ENCODE measurements around the gene CT47C1.

The CT47C1 gene

DNA sequence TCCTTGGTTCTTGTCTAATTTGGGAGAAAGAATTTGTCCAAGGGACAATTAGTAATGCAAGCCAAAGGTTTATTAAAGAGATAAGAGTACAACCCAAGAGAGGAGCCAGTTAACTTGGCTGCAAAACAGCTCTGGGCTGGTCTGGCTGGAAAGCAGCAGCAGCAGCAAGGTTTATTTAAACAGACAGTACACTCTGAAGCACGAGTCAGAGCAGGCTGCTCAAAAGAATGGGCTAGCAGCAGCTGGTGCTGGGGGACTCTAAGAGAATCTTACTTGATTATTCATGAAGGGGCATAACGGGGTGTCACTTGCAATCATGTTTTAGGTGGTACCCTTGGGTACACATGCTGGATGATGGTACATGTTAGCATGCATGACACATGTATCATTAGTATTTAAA, 17.1 kb upstream of the CT47C1 start:
- TF ChIP-seq CTCF (IDR thresholded peaks at IDR 0.05; ENCODE audit: control extremely low read depth, extremely low read depth, low read depth, missing control alignments): no peak
- POLR2A ChIA-PET: no interaction called here
- CTCF ChIA-PET: no interaction called here
- DNase-seq (ENCODE audit: extremely low spot score): no peak

GRCh38 chrX:119062750-119063374, 9.9 kb upstream of the CT47C1 start:
- POLR2A ChIA-PET: no interaction called here
- CTCF ChIA-PET: interaction anchor here (1.2 kb wide), 1 partner anchor 56 kb away, joined by 3 read pairs; no protein-coding TSS in a partner anchor
- no peak for DNase-seq (ENCODE audit: extremely low spot score)
- no peak for TF ChIP-seq CTCF (IDR thresholded peaks at IDR 0.05; ENCODE audit: control extremely low read depth, extremely low read depth, low read depth, missing control alignments)

DNA sequence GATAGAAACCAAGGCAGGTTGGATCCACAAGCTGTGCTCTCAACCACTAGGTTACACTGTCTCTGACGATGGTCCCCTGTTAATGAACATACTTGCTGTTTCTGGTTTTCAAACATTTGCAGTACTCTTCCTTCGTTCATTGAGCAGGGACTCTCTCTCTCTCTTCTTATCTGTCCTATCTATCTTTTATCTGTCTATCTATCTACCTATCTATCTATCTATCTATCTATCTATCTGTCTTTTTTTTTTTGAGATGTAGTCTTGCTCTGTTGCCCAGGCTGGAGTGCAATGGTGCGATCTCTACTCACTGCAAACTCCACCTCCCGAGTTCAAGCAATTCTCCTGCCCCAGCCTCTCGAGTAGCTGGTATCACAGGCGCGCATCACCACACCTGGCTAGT, 9.4 kb upstream of the CT47C1 start:
- no peak for DNase-seq (ENCODE audit: extremely low spot score)
- ChIA-PET CTCF (interaction anchor here (1.2 kb wide), 1 partner anchor 56 kb away, joined by 3 read pairs; no protein-coding TSS in a partner anchor), POLR2A (no interaction called here)
- no peak for TF ChIP-seq CTCF (IDR thresholded peaks at IDR 0.05; ENCODE audit: control extremely low read depth, extremely low read depth, low read depth, missing control alignments)

DNA sequence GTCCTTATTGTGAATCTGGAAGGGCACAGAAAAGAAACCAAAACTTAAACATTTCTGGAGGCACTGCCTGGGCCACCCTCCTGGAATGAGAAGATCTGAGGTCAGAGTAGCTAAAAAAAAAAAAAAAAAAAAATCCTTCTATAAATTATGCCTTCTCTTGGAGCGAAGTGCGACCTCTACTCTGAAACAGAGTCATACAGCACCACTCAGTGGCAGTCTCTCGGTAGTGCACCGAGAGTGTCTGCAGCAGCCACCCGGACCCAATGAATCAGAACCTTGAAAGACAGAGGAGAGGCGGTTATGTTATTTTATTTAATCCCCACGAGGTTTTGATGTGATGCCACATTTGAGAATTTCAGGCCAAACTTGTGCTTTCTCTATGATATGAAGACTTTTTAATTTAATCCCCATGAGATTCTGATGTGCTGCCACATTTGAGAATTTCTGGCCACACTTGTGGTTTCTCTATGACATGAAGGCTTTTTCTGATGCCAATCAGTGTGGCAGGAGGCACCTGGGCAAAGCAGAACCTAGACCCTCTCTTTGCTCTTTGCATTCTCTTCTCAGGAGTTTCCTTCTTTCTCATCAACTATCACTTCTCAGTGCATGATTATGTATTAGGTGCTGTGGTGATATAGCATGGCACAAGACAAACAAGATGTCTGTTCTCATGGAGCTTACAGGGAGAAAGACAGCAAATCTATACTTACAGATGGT, 5.6 kb upstream of the CT47C1 start:
- POLR2A ChIA-PET: no interaction called here
- peak; percentile 42 for TF ChIP-seq CTCF (IDR thresholded peaks at IDR 0.05; ENCODE audit: control extremely low read depth, extremely low read depth, low read depth, missing control alignments)
- CTCF ChIA-PET: interaction anchor here (0.6 to 5.9 kb wide), 7 partner anchors 10 to 228 kb away, joined by 3 to 25 read pairs (median 5); no protein-coding TSS in a partner anchor
- peak; percentile 29 for DNase-seq (ENCODE audit: extremely low spot score)

DNA sequence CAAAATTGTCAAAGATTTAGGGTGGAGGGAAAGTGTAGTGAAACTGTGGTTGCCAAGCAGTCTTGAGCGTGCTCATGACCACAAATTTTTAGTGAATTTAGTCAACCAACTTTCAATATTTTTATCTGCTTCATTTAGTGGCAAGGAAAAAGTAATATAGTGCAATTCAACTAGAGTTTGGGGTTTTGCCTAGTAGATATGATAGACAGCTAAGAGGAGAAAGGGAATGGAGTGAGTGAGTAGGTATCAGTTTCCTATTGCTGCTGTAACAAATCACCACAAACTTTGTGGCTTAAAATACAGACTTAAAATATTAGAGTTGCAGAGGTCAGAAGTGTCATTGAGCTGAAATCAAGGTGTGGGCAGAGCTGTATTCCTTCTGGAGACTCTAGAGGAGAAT, 3.7 kb upstream of the CT47C1 start:
- CTCF ChIA-PET: interaction anchor here (1.1 to 5.9 kb wide), 2 partner anchors 64 to 220 kb away, joined by 3 to 25 read pairs; no protein-coding TSS in a partner anchor
- DNase-seq (ENCODE audit: extremely low spot score): no peak
- POLR2A ChIA-PET: no interaction called here
- TF ChIP-seq CTCF (IDR thresholded peaks at IDR 0.05; ENCODE audit: control extremely low read depth, extremely low read depth, low read depth, missing control alignments): no peak

GRCh38 chrX:119069762-119070161, 3.0 kb upstream of the CT47C1 start:
- CTCF ChIA-PET: interaction anchor here (1.1 to 5.9 kb wide), 2 partner anchors 65 to 221 kb away, joined by 3 to 25 read pairs; no protein-coding TSS in a partner anchor
- POLR2A ChIA-PET: no interaction called here
- no peak for TF ChIP-seq CTCF (IDR thresholded peaks at IDR 0.05; ENCODE audit: control extremely low read depth, extremely low read depth, low read depth, missing control alignments)
- DNase-seq (ENCODE audit: extremely low spot score): no peak

Measured in GM10248 (cell line).